Transverse colon (tissue), 4 donors: Measurements from ENCODE around the gene USP6NL.

Experiments used
- CTCF ChIP-seq, 5 experiments: fragments of 200-600 bp in 3 of 5; fragments of 450-650 bp in 2 of 5; sonication (generic) in 3 of 5; IDR thresholded peaks; 1 replicate in 2 of 5; 2 replicates in 3 of 5; pipeline ENCODE4 v1.5.1; 2016 to 2017; ENCODE audit warnings: antibody characterized with exemption in 5 of 5, inconsistent platforms in 3 of 5, mild to moderate bottlenecking in 2 of 5, moderate library complexity in 1 of 5
- POLR2AphosphoS5 ChIP-seq, 3 donors: sonication (generic); formaldehyde crosslinking; IDR thresholded peaks; one replicate each; pipeline ENCODE4 v1.6.1; 2016; ENCODE audit warnings: antibody characterized with exemption in 3 of 3

GRCh38 chr10:11457336-11457735 lies 154.1 kb downstream of the USP6NL start:
- TF ChIP-seq POLR2AphosphoS5 (IDR thresholded peaks at IDR 0.05), result no peak
- no peak for TF ChIP-seq CTCF (IDR thresholded peaks at IDR 0.05)
